ENCODE data around the gene MSANTD2. TPM values are rescaled to one million over a fixed set of nuclear protein-coding genes. Genes with fewer than 3 reads are reported as not detected.

MSANTD2 gene
- polyA plus RNA-seq, 1 of the 3 experiments (the other 2 are of a cell fraction), result 6.4 TPM

GRCh38 chr11:124722176-124722575 lies 78.0 kb downstream of the MSANTD2 start:
- no peaks in the 10 kb centered on the region for H3K36me3 ChIP-seq (replicated peaks in 1 of 2; ENCODE audit: control insufficient read depth in 1 of 2, insufficient read depth in 2 of 2, low read length in 1 of 2)
- no peaks in the 10 kb centered on the region for H3K9me3 ChIP-seq
- WGBS (ENCODE audit: low lambda C conversion rate), result 71% methylated on average over 6 of the region's 6 CpGs
- H3K27me3 ChIP-seq (ENCODE audit: insufficient read depth), result no peaks in the 10 kb centered on the region
- ChIA-PET CTCF (no interaction called here), POLR2A (no interaction called here)
- no peak for DNase-seq
- no peak overlapping the region for H2AFZ ChIP-seq (ENCODE audit: low read depth)
- H3K4me3 ChIP-seq (ENCODE audit: low read depth in 2 of 2, low read length in 1 of 2), result no peak overlapping the region
- peaks cover 11% of the 10 kb centered on the region for H3F3A ChIP-seq (replicated peaks; ENCODE audit: insufficient read depth)
- no peaks in the 10 kb centered on the region for H3K79me2 ChIP-seq (ENCODE audit: insufficient read depth)
- H3K9ac ChIP-seq, result no peak overlapping the region
- no peak for TF ChIP-seq USF2 (IDR thresholded peaks at IDR 0.05; ENCODE audit: borderline replicate concordance, low read depth, low read length)
- TF ChIP-seq POLR2AphosphoS5 (IDR thresholded peaks at IDR 0.05; ENCODE audit: low read depth, low read length), result no peak
- TF ChIP-seq GATA2 (CRISPR knock-in tag; IDR thresholded peaks at IDR 0.05), result no peak
- TF ChIP-seq ELF1 (IDR thresholded peaks at IDR 0.05), result no peak
- TF ChIP-seq MXI1 (IDR thresholded peaks at IDR 0.05; ENCODE audit: low read depth, low read length), result no peak
- TF ChIP-seq MEF2A (IDR thresholded peaks at IDR 0.05; ENCODE audit: borderline replicate concordance, low read depth), result no peak
- TF ChIP-seq JUND (IDR thresholded peaks at IDR 0.05), result no peak
- no peaks in the 10 kb centered on the region for H3K9me2 ChIP-seq
- H3K4me2 ChIP-seq, result no peak overlapping the region
- no peaks in the 10 kb centered on the region for H4K20me1 ChIP-seq (ENCODE audit: insufficient read depth)
- no peak overlapping the region for H3K27ac ChIP-seq (ENCODE audit: low read depth in 2 of 2, low read length in 1 of 2)
- peaks cover 16 to 20% of the 10 kb centered on the region in 2 experiments; a peak in 2 of 4 replicates for H3K4me1 ChIP-seq (ENCODE audit: control insufficient read depth in 1 of 2, insufficient read depth in 2 of 2, low read depth in 1 of 2, low read length in 1 of 2)

- POLR2A ChIA-PET, result no interaction called here
- no peak overlapping the region for H3K27ac ChIP-seq (ENCODE audit: low read depth in 2 of 2, low read length in 1 of 2)
- TF ChIP-seq FOXJ3 (CRISPR knock-in tag; IDR thresholded peaks at IDR 0.05), result no peak
- no peak for TF ChIP-seq CHD2 (IDR thresholded peaks at IDR 0.05; ENCODE audit: low read length, partially characterized antibody)
- TF ChIP-seq POLR2AphosphoS5 (IDR thresholded peaks at IDR 0.05; ENCODE audit: low read depth, low read length), result no peak
- no peak for TF ChIP-seq ZBTB33 (IDR thresholded peaks at IDR 0.05; ENCODE audit: borderline replicate concordance, low read depth)
- TF ChIP-seq GABPA (IDR thresholded peaks at IDR 0.05; ENCODE audit: low read depth), result no peak
- no peak for TF ChIP-seq FOXM1 (IDR thresholded peaks at IDR 0.05; ENCODE audit: low read depth)
- TF ChIP-seq JUND (IDR thresholded peaks at IDR 0.05), result no peak
- no peak for TF ChIP-seq TEAD4 (IDR thresholded peaks at IDR 0.05; ENCODE audit: borderline replicate concordance, insufficient read depth)
- no peak for TF ChIP-seq RAD21 (IDR thresholded peaks at IDR 0.05; ENCODE audit: low read length)
- TF ChIP-seq RFX5 (IDR thresholded peaks at IDR 0.05; ENCODE audit: low read length), result no peak
- no peak for TF ChIP-seq FOSL2 (IDR thresholded peaks at IDR 0.05; ENCODE audit: borderline replicate concordance, low read depth)
- no peak for TF ChIP-seq USF2 (IDR thresholded peaks at IDR 0.05; ENCODE audit: borderline replicate concordance, low read depth, low read length)
- no peak for TF ChIP-seq TAF1 (IDR thresholded peaks at IDR 0.05; ENCODE audit: borderline replicate concordance, low read depth, low read length)
- no peak for TF ChIP-seq NRF1 (IDR thresholded peaks at IDR 0.05; ENCODE audit: low read depth, low read length)
- TF ChIP-seq TCF12 (IDR thresholded peaks at IDR 0.05), result no peak
- TF ChIP-seq RXRA (IDR thresholded peaks at IDR 0.05; ENCODE audit: borderline replicate concordance, low read depth), result no peak
- no peak for TF ChIP-seq GATA2 (CRISPR knock-in tag; IDR thresholded peaks at IDR 0.05)
- no peak for TF ChIP-seq MEF2A (IDR thresholded peaks at IDR 0.05; ENCODE audit: borderline replicate concordance, low read depth)
- TF ChIP-seq EZH2phosphoT487 (IDR thresholded peaks at IDR 0.05; ENCODE audit: borderline replicate concordance, low read depth), result no peak
- no peaks in the 10 kb centered on the region for H3K9me2 ChIP-seq
- no peak overlapping the region for H3K9ac ChIP-seq
- no peaks in the 10 kb centered on the region for H4K20me1 ChIP-seq (ENCODE audit: insufficient read depth)
- CTCF ChIA-PET, result interaction anchor here (1.1 to 1.6 kb wide), 4 partner anchors 10 to 709 kb away, joined by 3 to 8 read pairs (median 4); no protein-coding TSS in a partner anchor
- 100% methylated on average over 1 of the region's 2 CpGs for WGBS (ENCODE audit: low lambda C conversion rate)
- no peaks in the 10 kb centered on the region for H3F3A ChIP-seq (replicated peaks; ENCODE audit: insufficient read depth)
- H3K79me2 ChIP-seq (ENCODE audit: insufficient read depth), result no peaks in the 10 kb centered on the region
- no peak overlapping the region for H3K4me3 ChIP-seq (ENCODE audit: low read depth in 2 of 2, low read length in 1 of 2)
- no peak for DNase-seq
- no peaks in the 10 kb centered on the region for H3K36me3 ChIP-seq (replicated peaks in 1 of 2; ENCODE audit: control insufficient read depth in 1 of 2, insufficient read depth in 2 of 2, low read length in 1 of 2)
- H3K27me3 ChIP-seq (ENCODE audit: insufficient read depth), result no peaks in the 10 kb centered on the region
- H3K4me2 ChIP-seq, result no peak overlapping the region
- H2AFZ ChIP-seq (ENCODE audit: low read depth), result no peak overlapping the region
- peaks cover 11% of the 10 kb centered on the region in 2 experiments; a peak in 2 of 4 replicates for H3K4me1 ChIP-seq (ENCODE audit: control insufficient read depth in 1 of 2, insufficient read depth in 2 of 2, low read depth in 1 of 2, low read length in 1 of 2)
- H3K9me3 ChIP-seq, result no peaks in the 10 kb centered on the region
These were observed 80.7 kb downstream of the MSANTD2 start for GRCh38 chr11:124719534-124719933.

Measured in SK-N-SH (cell line).